Sigmoid colon (tissue), 4 donors: ENCODE results near the gene SPATA24.

ENCODE experiments used
- CTCF ChIP-seq, 4 experiments: fragments of 450-650 bp in 3 of 4; fragments of 200-600 bp in 1 of 4; IDR thresholded peaks; one replicate each; pipeline ENCODE4 v1.5.1; 2016 to 2019; ENCODE audit warnings: antibody characterized with exemption in 4 of 4, mild to moderate bottlenecking in 3 of 4, moderate library complexity in 2 of 4
- POLR2AphosphoS5 ChIP-seq, 4 donors: sonication (generic); formaldehyde crosslinking; IDR thresholded peaks; one replicate each; pipeline ENCODE4 v1.6.1; 2017; ENCODE audit warnings: antibody characterized with exemption in 4 of 4

GRCh38 chr5:139360384-139360783 lies 43.5 kb downstream of the SPATA24 start:
- TF ChIP-seq CTCF (IDR thresholded peaks at IDR 0.05), result no peak
- no peak for TF ChIP-seq POLR2AphosphoS5 (IDR thresholded peaks at IDR 0.05)
